Stimulated activated CD8-positive, alpha-beta memory T cell treated with anti-CD3 and anti-CD28 coated beads, Interleukin-7, amount 100 ng/mL, for 4 hours (primary cell): ENCODE measurements around the gene STPG2.
A peak's percentile ranks its signal among the peaks of the same experiment; 100 is the strongest.

ENCODE experiments used
- DNase-seq, 2 donors: peaks; one replicate each; pipeline ENCODE4 v3.0.0-alpha.2; 2020; ENCODE audit warnings: low read depth in 2 of 2

The STPG2 gene

DNA sequence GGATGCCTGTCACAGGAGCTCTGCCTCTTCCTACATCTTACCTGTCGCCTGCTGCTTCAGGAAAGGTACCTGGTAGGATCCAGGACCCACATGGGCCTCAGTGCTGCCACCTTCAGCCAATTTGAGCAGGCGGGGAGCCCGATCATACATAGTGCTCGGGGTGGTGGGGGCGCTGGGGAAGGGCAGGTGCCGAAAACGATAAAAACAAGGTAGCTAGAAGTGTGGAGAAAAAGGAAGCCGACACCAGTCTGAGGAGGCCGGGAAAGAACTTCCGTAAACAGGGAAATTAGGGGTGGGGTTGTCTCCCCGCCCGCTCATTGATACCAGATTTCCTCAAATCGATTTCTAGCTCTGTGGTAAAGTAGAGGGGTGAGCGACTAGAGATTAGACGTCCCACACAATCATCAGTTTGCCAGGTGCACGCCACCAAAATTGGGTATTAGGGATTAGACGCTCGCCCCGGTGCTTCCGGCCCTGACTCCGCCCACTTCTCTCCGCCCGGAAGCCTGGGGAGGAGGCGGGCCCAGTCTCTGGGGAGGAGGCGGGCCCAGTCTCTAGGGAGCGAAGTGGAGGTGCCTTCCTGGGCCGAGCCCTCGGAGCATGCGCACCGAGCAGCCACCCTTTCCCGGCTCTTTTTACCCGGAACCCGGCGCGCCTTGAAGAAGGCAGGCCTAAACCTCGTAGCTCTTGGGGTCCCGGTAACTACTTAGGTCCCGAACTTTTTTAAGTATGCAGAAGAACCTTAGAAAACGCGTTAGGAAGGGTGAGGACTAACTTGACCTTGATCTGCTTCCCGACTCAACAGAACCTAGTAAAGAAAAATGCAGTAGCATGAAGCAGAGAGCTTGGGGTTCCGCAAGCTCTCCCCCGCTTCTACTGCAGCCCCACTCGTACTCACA is at the start of gene STPG2:
Gene STPG2 (minus strand): TSS at position 476 of the 899 bp plus-strand sequence.
- DNase-seq = peak; percentile 90 to 92

DNA sequence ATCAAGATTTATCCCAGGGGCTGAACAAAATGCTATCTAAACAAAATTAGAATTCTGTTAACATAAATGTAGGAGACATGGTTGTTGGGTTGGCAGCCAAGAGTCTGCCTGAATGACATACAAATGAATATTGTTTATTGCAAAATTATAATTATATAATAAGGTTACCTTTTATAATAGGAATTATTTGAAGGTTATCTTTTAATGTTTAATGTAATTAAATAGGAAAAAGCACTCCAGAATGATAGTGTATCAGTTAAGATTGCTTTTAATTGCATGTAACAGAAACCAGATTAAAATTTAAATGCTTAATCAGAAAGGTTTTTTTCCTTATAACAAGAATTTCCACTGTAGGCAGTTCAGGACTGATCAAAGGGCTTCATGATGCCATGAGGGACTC is 42.0 kb upstream of the STPG2 start:
- DNase-seq = no peak

DNA sequence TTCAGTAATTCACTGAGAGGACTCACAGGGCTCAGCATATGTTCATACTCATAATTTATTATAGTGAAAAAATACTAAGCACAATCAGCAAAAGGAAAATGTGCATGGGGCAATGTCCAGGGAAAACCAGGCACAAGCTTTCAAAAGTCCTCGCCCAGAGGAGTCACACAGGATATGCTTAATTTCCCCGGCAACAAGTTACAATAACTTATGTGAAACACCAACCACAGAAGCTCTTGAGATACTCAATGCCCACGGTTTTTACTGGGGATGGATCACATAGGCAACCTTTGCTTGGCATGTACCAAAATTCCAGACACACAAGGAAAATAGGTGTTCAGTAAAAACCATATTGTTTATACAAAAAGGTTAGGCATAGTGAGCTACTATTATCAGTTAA is 38.5 kb upstream of the STPG2 start:
- no peak for DNase-seq

DNA sequence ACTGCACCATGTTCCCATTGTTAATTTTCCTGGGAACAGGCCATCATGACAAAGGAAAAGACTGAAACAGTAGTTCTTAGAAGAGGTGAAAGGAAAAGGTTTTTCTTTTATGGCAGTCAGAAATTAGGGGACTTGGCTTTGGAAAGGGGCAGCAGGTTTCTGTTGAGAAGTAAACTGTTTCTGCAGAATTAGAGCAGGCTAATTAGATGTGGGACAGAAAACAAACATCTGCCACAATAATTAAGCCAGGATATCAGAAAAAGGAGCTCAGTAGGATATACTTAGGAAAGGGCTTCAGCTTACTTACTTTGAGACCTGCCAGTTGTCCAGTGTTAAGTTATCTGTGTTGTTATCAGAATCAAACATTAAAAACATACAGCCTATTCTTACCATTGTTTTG is 36.7 kb upstream of the STPG2 start:
- DNase-seq = no peak

DNA sequence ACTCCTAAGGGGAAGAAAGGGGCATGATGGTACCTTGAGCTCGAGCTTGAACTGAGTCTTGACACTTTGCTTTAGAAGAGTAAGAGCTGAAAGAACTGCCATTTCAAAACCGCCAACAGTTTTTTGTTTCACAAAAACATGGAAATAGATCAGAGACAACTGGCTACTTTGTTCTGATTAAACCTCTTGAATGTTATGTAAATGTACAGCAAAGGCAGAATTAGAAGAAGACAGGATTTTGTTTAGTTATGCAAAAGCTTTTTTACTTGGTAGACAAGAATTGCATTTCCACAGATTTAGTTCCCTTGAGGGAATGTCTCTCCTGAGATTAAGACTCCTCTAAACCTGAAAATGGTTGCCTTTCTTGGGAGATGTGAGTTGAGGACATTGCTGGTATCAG is 33.3 kb upstream of the STPG2 start:
- DNase-seq = no peak

DNA sequence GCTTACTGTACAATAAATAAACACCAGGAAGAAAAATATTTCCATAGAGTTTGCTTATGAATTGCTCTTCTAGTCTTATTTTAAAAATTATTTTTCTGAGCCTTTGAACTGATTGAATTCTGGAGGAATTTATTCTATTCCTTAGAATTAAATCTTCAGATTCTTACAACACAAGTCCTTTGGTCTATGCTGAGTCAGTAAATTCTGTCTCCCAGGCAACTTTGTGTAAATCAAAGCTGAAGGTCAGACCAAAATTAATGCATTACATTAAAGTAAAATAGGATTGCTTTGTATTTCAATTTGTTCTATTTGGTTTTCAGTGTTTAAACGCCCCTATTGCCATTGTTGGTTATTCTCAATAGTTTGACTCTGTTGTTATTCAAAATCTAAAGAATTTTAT is 26.8 kb upstream of the STPG2 start:
- no peak for DNase-seq

DNA sequence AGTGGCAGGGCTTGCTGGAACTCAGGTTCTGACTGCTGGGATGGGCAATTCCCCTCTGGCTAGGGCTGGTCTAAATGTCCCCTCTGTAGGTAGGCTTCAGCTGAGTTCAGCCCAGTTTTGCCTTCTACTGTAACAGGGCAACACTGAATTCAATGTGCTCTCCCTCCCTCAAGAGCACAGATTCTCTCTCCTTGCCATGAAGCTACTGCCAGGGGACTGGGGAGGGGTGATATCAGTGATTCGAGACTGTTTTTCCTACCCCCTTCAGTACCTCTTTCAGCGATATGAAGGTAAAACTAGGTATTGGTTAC is 23.4 kb upstream of the STPG2 start:
- DNase-seq = no peak

DNA sequence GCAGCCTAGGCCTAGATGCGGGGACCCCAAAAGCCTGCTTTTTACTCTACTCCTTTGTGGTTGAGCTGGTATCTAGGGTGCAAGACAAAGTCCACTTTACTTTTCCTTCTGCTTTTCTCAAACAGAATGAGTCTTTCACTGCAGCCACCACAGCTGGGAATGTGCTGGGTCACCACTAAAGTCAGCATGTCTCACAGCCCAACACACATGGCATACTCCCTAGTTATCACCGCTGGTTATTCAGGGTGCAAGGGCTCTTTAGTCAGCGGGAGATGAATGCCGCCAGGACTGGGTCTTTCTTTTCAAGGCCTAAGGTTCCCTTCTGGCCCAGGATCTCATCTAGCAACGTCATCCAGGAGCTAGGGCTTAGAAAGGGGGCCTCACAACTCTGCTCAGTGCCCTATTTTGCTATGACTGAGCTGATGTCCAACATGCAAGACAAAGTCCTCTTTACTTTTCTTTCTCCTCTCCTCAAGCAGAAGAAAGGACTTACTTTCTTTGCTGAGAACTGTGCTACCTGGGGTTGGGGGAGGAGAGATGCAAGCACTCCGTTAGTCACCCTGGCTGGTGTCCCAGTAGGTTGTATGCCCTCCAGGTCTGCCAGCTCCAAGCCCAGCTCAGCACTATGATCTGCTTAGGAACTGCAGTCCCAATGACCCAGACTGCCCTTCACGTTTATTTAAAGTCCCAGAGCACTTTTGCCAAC is 22.9 kb upstream of the STPG2 start:
- no peak for DNase-seq

DNA sequence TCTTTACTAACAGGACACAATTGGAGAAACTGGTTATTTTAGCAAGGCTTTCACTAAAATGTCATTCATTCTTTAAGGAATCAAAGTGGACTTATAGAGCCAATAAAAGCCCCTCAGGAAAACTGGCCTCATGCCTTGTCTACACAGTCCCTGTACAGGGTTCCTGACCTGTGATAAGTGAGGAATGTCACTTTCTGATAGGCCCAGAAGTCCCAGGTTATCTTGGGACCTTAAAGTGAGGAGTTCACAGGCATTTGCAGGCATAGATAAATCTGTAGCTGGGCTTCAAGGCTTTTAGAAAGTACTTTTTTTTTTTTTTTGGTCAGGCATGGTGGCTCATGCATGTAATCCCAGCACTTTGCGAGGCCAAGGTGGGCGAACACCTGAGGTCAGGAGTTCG is 19.4 kb upstream of the STPG2 start:
- no peak for DNase-seq

DNA sequence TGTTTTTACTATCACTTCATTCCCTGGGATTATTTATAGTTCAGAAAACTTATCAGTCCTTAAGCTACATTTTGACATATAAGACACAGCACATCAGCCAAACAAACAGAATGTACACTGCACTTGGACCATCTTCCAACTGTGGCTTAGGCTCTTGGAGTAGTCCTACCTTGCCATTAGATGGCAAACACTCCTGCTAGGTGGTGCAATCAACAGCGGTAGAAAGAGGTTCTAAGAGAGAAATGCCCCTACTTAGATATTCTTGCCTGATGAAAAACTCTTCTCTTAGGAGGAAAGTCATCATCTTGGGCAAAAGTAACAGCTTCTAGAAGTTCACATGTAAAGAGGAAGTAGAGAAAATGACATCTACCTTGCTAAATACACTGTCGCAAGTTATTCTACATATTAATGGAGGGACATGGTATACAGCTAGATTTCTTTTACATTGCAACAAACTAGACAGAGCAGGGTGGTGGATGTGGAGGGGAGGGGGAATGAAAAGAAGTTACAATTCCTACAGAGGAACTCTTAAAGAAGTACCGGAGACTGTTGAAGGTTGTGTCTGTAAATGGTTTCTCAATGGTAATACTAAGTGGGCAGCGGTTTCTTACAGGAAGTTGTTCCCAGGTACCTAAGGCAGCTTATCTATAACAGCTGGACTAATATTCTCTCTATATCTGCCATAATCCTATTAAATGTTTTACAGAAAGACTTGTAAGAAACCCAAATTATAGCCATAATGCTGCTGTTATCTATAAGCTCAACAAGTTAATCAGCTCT is 8.1 kb upstream of the STPG2 start:
- DNase-seq = no peak

DNA sequence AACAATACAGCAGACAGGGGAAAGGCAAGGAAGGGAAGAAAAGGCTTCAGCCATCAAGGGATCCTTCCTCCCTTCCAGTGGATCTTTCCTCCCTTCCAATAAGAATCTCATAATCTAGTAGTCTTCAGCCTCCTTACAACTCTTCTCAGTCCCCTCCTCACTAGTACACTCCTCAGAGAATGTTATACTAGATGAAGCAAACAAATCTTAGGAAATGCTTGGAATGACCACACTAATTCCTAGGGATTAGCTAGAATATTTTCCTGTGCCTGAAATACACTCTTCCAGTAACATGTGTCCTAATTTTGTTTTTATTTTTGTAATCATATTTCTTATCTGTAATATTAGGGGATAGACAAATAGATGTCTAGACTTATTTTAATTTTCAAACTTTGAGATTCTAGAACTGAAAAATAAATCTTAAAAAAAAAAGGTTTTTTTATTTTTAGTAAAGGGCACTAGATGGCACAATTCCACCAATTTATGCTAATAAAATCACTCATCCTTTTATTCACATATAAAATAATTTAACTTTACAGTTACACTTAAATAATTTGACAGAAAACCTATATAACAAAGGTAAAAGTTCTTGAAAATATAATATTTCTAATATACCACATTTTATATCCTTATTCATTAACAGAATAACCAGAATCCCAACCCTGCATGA is 7.0 kb upstream of the STPG2 start:
- no peak for DNase-seq

DNA sequence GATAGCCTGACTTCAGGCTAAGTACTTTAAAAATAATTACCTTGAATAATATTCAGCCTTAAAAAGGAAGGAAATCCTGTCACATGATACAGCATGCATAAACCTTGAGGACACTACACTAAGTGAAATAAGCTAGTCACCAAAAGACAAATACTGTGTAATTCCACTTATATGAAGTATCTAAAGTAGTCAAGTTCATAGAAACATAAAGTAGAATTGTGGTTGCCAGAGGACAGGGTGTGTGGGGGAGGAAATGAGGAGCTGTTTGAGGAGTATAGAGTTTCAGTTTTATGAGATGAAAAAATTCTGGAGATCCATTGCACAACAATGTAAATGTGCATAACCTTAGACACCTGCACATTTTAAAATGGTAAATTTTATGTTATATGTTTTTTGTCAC is 5.6 kb upstream of the STPG2 start:
- DNase-seq = no peak

DNA sequence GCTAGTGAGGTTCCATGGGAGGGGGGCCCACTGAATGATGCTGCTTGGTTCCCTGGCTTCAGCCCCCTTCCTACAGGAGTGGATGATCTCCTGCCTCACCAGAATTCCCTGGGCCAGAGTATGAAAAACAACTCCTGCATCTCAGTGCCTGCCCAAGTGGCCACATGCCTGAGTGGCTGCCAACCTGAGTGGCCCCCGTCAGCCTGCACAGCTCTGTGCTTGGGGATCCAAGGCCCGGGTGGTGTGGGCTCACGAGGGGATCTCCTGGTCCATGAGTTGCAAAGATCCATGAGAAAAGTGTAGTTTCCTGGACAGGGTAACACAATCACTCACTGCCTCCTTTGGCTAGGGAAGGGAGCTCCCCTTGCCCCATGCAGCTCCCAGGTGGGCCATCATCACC is 17.1 kb downstream of the STPG2 start:
- no peak for DNase-seq

DNA sequence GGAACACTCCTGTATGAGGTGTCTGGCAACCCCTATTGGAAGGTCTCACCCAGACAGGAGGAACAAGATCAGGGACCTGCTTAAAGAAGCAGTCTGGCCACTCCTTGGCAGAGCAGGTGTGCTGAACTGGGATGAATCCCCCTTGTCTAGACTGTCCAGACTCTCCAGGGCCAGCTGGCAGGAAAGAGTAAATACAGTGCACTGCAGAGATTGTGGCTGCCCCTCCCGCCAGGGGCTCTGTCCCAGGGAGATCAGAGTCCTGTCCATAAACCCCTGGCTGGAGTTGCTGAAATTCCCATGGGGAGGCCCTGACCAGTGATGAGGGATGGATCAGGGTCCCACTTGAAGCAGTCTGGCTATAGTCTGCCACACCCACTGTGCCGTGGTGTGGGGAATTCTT is 17.7 kb downstream of the STPG2 start:
- no peak for DNase-seq

DNA sequence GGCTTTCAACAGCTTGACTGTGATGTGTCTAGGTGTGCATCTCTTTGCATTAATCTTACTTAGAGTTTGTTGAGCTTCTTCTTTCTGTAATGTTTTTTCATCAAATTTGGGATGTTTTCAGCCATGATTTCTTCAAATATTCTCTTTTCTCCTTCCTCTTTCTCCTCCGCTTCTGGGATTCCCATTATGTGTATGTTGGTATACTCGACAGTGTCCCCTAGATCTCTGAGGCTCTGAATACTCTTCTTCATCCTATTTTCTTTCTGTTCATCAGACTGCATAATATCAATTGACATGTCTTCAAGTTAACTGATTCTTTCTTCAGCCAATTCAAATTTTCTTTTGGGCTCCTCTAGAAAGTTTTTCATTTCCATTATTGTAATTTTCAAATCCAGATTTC is 25.9 kb downstream of the STPG2 start:
- DNase-seq = no peak

DNA sequence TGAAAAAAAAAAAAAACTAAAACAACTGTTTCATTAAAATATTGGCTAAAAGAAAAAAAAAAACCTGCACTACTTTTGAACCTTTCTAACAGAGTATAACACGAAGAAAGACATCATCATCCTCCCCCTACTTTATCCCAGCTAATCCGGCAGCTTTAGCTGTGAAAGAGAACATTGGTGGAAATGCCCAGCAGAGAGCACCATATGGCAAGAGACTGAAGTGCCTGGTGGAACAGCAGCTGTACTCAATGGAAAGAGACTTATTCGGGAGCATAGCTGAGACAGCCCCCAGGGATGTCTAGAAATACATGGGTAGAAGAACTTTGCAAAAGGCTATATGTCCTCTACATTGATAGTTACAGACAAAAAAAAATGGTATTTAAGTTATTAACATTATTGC is 30.3 kb downstream of the STPG2 start:
- DNase-seq = no peak

DNA sequence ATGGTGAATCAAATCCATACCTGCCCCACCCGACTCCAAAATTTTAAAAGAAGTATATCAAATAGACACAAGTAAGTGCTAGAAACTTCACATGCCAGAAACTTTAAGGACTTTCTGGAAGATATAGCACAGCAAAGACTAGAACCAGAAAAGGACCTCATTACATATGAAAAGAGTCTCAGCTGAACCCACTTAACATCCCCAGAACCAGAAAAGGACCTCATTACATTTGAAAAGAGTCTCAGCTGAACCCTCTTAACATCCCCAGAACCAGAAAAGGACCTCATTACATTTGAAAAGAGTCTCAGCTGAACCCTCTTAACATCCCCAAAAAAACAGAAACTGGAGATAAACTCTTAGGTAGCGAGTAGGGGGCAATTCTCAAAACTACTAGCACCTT is 32.3 kb downstream of the STPG2 start:
- no peak for DNase-seq

DNA sequence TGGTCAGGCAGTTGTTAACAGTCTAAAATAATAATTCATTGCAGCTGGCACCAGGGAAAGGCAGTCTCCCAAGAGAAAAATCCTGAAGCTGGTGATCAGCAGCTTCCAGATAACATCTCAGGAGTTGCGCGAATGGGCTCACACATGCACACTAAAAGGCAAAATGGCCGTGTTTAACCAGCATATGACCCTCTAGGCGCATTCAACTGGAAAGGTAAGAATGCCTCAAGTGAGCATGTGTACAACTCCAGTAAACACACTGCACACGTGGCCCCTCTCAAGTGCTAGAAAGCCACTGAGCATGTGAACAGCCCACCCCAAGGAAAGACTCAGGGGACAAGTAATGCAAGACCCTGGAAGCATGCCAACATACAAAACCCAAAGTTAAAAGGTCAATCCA is 33.1 kb downstream of the STPG2 start:
- no peak for DNase-seq

DNA sequence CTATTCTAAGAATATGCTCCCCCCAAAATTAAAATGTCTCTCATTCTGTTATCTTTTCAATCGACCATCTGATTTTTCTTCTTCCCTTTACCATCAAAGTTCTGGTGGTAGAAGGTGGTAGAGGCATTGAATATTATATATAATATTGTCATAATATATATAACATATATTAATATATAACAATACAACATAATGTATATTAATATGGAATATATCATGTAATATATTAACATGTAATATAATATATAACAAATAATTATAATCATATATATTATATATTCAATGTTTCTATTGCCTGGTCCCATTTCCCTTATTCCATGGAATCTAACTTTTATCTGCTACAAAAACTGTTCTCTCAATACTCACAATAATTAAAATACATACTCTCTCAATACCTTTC is 40.6 kb downstream of the STPG2 start:
- DNase-seq = no peak

DNA sequence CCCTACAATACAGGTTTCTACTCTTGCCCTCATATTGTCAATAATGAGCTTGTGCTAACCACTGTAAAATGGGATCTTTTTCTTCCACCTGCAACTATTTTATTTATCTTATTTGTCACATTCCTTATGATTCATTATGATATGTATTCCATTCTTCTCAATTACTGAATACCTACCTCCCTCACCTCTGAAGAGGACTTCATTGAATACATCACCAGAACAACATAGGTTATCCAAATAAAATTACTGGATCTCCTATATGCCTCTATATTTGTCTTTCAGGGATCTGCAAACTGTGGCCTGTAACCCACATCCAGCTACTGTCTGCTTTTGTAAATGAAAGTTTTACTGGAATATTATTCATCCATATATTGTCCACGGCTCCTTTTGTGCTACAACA is 41.3 kb downstream of the STPG2 start:
- DNase-seq = no peak

DNA sequence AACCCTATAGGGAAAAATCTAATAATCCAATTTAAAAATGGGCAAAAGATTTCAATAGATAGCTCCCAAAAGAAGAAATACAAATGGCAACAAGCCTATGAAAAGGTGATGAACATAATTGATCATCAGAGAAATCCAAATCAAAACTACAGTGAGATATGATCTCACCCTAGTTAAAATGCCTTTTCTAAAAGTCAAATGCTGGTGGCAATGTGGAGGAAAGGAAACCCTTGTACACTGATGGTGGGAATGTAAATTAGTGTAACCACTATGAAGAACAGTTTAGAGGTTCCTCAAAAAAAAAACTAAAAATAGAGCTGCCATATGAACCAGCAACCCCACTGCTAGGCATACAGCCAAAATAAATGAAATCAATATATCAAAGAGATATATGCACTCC is 44.5 kb downstream of the STPG2 start:
- DNase-seq = no peak

DNA sequence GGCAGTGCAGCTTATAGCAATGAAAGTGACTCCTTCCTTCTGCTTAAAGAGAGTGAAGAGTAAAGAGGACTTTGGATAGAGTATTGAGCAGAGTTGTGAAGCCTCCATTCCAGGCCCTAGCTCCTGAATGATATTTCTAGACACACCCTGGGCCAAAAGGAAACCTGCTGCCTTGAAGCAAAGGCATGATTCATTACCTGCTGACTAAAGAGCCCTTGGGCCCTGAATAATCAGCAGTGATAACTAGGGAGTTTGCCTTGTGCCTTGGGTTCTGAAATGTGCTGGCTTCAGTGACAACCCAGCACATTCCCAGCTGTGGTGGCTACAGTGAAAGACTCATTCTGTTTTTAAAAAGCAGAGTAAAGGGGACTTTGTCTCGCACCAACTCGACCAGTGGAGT is 49.2 kb downstream of the STPG2 start:
- DNase-seq = no peak
